Tibial nerve (tissue), 4 donors: ENCODE measurements around the gene ROPN1L.

Source experiments
- CTCF ChIP-seq, 5 experiments: fragments of 200-600 bp in 3 of 5; fragments of 450-650 bp in 2 of 5; sonication (generic) in 3 of 5; IDR thresholded peaks; one replicate each; pipeline ENCODE4 v1.5.1; 2016 to 2019; ENCODE audit warnings: antibody characterized with exemption in 5 of 5, mild to moderate bottlenecking in 3 of 5, moderate library complexity in 2 of 5
- EP300 ChIP-seq, 2 donors: sonication (generic); formaldehyde crosslinking; IDR thresholded peaks; one replicate each; pipeline ENCODE4 v1.6.1; 2017; ENCODE audit warnings: antibody characterized with exemption in 2 of 2, mild to moderate bottlenecking in 1 of 2
- POLR2A ChIP-seq, 2 donors: fragments of 450-650 bp; IDR thresholded peaks; one replicate each; pipeline ENCODE4 v1.6.1; 2017; ENCODE audit warnings: antibody characterized with exemption in 2 of 2, mild to moderate bottlenecking in 2 of 2, moderate library complexity in 2 of 2

- TF ChIP-seq EP300 (IDR thresholded peaks at IDR 0.05) (no peak), CTCF (IDR thresholded peaks at IDR 0.05) (no peak), POLR2A (IDR thresholded peaks at IDR 0.05) (no peak)
Measured at GRCh38 chr5:10488144-10488543, 46.5 kb downstream of the ROPN1L start.
